Liver (tissue), 3 donors: Measurements from ENCODE around the gene CRYBG1.

Source experiments
- RAD21 ChIP-seq, 2 donors: IDR thresholded peaks; 2 replicates each; pipeline ENCODE4 v1.6.1; 2016; ENCODE audit warnings: antibody characterized with exemption in 2 of 2, mild to moderate bottlenecking in 2 of 2
- RXRA ChIP-seq, 2 donors: IDR thresholded peaks; 2 replicates each; pipeline ENCODE4 v1.6.1; 2017 to 2018; ENCODE audit warnings: antibody characterized with exemption in 2 of 2, mild to moderate bottlenecking in 1 of 2
- TAF1 ChIP-seq: conservative IDR thresholded peaks from 2 replicates; pipeline ENCODE4 v1.6.1; 2016; ENCODE audit warnings: antibody characterized with exemption, mild to moderate bottlenecking
- YY1 ChIP-seq: IDR thresholded peaks from 2 replicates; pipeline ENCODE4 v1.6.1; 2016; ENCODE audit warnings: antibody characterized with exemption, mild to moderate bottlenecking
- TF ChIP-seq, protein P1 (sequence below): fragments of 150-350 bp; IDR thresholded peaks from 2 replicates; pipeline ENCODE4 v1.5.1; 2017; ENCODE audit warnings: improper control_type of control experiment, low read depth, low read length; ENCODE audit not compliant: missing input control
- donor health status: healthy.
- donor health status: healthy.

DNA sequence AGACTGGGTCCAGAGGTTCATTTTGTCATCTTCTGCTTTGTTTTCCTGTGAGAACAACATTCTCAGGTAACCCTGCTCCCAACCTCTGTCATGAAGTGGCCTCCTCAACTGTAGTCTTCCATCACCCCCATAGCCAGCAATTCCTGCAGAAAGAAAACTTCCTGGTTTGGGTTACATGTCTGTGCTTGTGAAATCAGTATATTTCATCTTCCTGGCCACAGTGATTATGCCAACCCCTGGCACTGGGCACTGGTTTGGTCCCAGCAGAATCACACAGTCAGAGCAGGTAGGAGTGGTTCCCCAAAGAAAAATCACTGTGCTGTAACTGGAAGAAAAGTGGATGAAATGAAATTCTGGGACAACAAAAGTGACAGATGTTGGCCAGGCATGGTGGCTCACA is 52.5 kb downstream of the CRYBG1 start:
- no peak for TF ChIP-seq RAD21 (IDR thresholded peaks at IDR 0.05)
- TF ChIP-seq, protein P1, sequence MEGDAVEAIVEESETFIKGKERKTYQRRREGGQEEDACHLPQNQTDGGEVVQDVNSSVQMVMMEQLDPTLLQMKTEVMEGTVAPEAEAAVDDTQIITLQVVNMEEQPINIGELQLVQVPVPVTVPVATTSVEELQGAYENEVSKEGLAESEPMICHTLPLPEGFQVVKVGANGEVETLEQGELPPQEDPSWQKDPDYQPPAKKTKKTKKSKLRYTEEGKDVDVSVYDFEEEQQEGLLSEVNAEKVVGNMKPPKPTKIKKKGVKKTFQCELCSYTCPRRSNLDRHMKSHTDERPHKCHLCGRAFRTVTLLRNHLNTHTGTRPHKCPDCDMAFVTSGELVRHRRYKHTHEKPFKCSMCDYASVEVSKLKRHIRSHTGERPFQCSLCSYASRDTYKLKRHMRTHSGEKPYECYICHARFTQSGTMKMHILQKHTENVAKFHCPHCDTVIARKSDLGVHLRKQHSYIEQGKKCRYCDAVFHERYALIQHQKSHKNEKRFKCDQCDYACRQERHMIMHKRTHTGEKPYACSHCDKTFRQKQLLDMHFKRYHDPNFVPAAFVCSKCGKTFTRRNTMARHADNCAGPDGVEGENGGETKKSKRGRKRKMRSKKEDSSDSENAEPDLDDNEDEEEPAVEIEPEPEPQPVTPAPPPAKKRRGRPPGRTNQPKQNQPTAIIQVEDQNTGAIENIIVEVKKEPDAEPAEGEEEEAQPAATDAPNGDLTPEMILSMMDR = no peak
- TF ChIP-seq TAF1 = no peak
- TF ChIP-seq RXRA (IDR thresholded peaks at IDR 0.05) = no peak
- no peak for TF ChIP-seq YY1
